ENCODE measurements around the gene TXNDC17.

Gene TXNDC17

DNA sequence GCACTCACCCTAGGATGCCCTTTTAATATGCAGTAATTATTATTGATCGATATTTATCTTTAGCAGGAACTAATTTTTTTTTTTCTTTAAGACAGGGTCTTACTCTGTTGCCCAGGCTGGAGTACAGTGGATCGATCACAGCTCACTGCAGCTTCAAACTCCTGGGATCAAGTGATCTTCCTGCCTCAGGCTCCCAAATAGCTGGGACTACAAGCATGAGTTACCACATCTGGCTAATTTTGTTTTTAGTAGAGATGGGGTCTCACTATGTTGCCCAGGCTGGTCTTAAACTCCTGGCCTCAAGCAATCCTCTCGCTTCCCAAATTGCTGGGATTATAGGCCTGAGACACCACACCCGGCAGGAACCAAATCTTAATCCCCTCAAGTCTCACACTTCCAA, 29.6 kb upstream of the TXNDC17 start:
- H3K9me3 ChIP-seq (ENCODE audit: control insufficient read depth, insufficient read depth, low read length) = no peaks in the 10 kb centered on the region
- H3K36me3 ChIP-seq (ENCODE audit: insufficient read depth, low read length) = peaks cover 20% of the 10 kb centered on the region
- no peaks in the 10 kb centered on the region for H3K4me1 ChIP-seq (ENCODE audit: insufficient read depth, low read length)

DNA sequence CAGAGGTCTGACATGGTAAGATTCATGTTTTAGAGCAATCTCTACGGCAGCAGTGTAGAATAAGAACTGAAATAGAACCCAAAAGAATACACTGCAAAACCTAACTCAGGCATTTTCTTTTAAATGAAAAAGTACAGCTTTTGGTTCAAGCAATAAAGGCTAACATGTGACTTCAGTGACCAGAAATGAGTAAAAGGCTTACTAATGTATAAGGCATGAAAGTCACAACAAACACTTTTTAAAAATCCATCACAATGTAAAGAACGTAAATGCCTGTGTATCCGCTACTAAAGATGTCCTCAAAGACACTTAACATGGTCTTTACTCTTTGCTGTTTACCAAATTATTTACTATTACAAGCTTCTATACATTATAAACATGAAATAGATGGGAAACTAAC, 16.9 kb upstream of the TXNDC17 start:
- H3K9me3 ChIP-seq (ENCODE audit: control insufficient read depth, insufficient read depth, low read length) = no peaks in the 10 kb centered on the region
- no peak overlapping the region for H3K9ac ChIP-seq (ENCODE audit: low read depth, low read length)
- H3K36me3 ChIP-seq (ENCODE audit: insufficient read depth, low read length) = peaks cover 7% of the 10 kb centered on the region
- no peaks in the 10 kb centered on the region for H3K4me1 ChIP-seq (ENCODE audit: insufficient read depth, low read length)

More for the DNA sequence above, 29.6 kb upstream of the TXNDC17 start:
- H3K9ac ChIP-seq (ENCODE audit: low read depth, low read length) = no peak overlapping the region

GRCh38 chr17:6626616-6627015, 14.2 kb upstream of the TXNDC17 start:
- H3K9me3 ChIP-seq (ENCODE audit: control insufficient read depth, insufficient read depth, low read length) = no peaks in the 10 kb centered on the region
- no peak overlapping the region for H3K9ac ChIP-seq (ENCODE audit: low read depth, low read length)
- no peaks in the 10 kb centered on the region for H3K4me1 ChIP-seq (ENCODE audit: insufficient read depth, low read length)
- H3K36me3 ChIP-seq (ENCODE audit: insufficient read depth, low read length) = peaks cover 7% of the 10 kb centered on the region

- Histone ChIP-seq H3K9me3 (ENCODE audit: control insufficient read depth, insufficient read depth, low read length) (no peaks in the 10 kb centered on the region), H3K9ac (ENCODE audit: low read depth, low read length) (no peak overlapping the region), H3K36me3 (ENCODE audit: insufficient read depth, low read length) (peaks cover 5% of the 10 kb centered on the region), H3K4me1 (ENCODE audit: insufficient read depth, low read length) (no peaks in the 10 kb centered on the region)
Observed at GRCh38 chr17:6627019-6627418, 13.8 kb upstream of the TXNDC17 start.

DNA sequence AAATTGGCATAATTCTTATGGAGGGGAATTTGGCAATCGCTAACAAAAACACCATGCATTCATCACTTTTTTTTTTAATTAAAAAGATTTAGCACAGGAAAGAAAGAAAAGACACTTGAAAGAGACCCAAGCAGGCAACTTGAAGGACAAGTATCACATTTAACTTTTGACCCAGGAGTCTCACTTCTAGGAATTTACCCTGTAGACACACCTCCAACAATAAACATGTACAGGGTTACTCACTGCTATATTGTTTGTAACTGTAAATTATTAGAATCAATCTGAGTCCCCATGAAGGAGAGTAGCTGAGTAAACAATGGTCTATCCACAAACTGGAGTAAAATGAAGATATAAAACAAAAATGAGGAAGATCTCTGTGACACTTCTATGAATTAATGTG, 10.5 kb upstream of the TXNDC17 start:
- Histone ChIP-seq H3K36me3 (ENCODE audit: insufficient read depth, low read length) (peaks cover 5% of the 10 kb centered on the region; the same call in 1 of the 2 replicates), H3K9ac (ENCODE audit: low read depth, low read length) (no peak overlapping the region), H3K4me1 (ENCODE audit: insufficient read depth, low read length) (no peaks in the 10 kb centered on the region), H3K9me3 (ENCODE audit: control insufficient read depth, insufficient read depth, low read length) (0 out of 2 replicates have a peak, but pooled peaks cover 5% of the 10 kb centered on the region)

DNA sequence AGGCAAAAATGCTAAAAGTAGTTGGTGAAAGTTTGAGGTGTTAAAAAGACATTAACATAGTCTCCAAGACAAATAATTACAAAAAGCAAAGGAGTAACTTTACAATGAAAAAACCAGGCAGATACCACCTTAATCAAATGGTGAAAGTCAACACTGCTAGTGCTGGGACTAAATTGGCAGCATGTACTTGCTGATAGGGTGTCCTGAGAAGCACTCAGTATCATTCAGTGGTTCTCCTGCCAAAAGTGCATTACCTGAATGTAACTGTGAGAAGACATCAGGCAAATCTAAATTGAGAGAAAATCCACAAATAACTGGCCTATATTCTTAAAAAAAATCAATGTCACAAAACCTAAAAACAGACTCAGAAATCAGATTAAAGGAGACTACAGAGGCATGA, 8.3 kb upstream of the TXNDC17 start:
- H3K36me3 ChIP-seq (ENCODE audit: insufficient read depth, low read length) = peaks cover 5% of the 10 kb centered on the region; the same call in 1 of the 2 replicates
- H3K9ac ChIP-seq (ENCODE audit: low read depth, low read length) = no peak overlapping the region
- H3K9me3 ChIP-seq (ENCODE audit: control insufficient read depth, insufficient read depth, low read length) = 0 out of 2 replicates have a peak, but pooled peaks cover 5% of the 10 kb centered on the region
- H3K4me1 ChIP-seq (ENCODE audit: insufficient read depth, low read length) = no peaks in the 10 kb centered on the region

DNA sequence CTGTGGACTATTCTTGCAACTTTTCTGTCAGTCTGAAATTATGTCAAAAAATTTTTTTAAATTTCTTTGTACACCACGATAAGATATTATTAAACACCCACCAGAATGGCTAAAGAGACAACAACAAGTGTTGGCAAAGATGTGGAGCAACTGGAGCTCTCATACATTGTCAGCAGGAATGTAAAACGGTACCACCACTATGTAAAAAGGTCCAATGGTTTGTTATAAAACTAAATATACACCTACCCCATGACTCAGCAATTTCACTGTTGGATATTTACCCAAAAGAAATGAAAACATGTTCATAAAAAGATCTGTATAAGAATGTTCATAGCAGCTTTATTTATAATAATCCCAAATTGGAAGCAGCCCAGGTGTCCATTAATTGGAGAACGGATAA, 7.6 kb upstream of the TXNDC17 start:
- H3K9ac ChIP-seq (ENCODE audit: low read depth, low read length) = no peak overlapping the region
- 0 out of 2 replicates have a peak, but pooled peaks cover 5% of the 10 kb centered on the region for H3K9me3 ChIP-seq (ENCODE audit: control insufficient read depth, insufficient read depth, low read length)
- H3K36me3 ChIP-seq (ENCODE audit: insufficient read depth, low read length) = peaks cover 5% of the 10 kb centered on the region; the same call in 1 of the 2 replicates
- no peaks in the 10 kb centered on the region for H3K4me1 ChIP-seq (ENCODE audit: insufficient read depth, low read length)

DNA sequence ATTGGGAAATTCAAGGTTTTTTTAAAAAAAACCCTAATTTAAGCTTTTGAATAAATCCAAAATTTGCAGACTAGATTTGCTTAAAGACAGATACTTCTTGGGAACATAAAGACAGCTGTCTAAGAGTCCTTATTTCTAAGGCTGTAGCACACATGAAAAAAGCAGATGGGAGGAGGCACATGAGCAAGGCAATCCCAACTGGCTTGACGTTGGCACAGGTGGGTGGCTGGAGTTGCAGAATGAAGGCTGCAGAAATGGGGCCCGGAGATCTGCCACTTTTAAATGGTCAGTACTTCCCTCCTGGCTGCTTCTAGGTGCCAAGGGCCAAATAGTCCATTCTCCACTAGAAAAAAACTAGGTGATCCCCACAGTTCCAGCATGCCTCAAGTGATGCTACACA, 4.8 kb upstream of the TXNDC17 start:
- H3K4me1 ChIP-seq (ENCODE audit: insufficient read depth, low read length) = peaks cover 4% of the 10 kb centered on the region; the same call in 1 of the 2 replicates
- no peak overlapping the region for H3K9ac ChIP-seq (ENCODE audit: low read depth, low read length)
- H3K9me3 ChIP-seq (ENCODE audit: control insufficient read depth, insufficient read depth, low read length) = 0 out of 2 replicates have a peak, but pooled peaks cover 5% of the 10 kb centered on the region
- H3K36me3 ChIP-seq (ENCODE audit: insufficient read depth, low read length) = peaks cover 5% of the 10 kb centered on the region; the same call in 1 of the 2 replicates

DNA sequence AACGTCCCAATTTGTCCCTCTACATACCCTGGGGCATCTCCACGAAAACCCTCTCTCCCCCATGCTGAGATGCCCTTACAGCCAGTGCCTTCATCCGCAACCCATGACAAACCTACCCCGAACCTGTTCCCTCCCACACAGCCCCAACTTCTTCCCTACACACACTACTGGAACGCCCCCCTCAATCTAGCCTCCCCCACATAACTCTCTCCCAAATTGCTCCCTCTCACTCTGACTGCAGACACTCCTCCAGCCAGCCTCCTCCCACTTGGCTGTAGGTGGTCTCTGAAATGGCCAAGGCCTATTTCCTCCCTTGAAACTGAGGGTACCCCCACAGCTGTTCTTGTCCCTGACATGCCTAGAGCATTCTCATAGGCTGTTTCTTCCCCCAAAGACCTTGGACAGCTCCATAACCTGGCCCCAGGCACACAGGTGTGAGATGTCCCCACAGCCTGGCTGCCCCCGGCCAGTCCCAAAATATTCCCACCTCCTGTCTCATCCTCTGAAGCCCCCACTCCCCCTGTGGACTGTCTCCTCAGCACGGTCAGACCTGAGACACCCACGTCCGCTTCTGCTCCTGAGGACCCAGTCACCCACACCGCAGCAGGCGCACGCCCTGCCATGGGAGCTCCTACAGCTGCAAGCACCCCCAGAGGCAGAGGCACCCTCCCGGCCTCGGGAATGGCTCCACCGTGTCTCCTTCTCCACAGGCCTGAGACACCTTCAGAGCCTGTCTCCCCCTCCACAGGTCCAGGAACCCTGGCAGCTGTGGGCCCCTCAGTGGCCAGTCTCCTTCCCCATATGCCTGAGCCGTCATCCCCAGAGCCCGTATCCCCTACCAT, 4.0 kb upstream of the TXNDC17 start:
- no peak overlapping the region for H3K9ac ChIP-seq (ENCODE audit: low read depth, low read length)
- no peaks in the 10 kb centered on the region; the same call in 1 of the 2 replicates for H3K36me3 ChIP-seq (ENCODE audit: insufficient read depth, low read length)
- H3K9me3 ChIP-seq (ENCODE audit: control insufficient read depth, insufficient read depth, low read length) = 0 out of 2 replicates have a peak, but pooled peaks cover 5% of the 10 kb centered on the region
- peaks cover 4% of the 10 kb centered on the region; the same call in 1 of the 2 replicates for H3K4me1 ChIP-seq (ENCODE audit: insufficient read depth, low read length)

DNA sequence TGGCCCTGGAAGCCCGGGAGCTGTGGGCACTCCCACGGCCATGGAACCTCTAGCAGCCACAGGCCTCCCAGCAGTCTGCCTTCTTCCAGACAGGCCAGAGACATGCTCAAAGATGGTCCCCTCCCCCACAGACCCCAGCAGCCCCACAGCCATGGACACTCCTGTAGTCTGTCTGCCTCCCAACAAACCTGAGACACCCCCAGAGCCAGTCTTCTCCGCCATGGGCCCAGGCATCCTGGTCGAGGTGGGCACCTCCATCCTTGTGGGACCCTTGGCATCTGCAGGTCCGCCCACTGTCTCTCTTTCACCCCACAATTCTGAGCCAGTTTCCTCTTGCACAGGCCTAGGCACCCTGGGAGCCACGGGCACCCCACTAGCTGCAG, 3.4 kb upstream of the TXNDC17 start:
- Histone ChIP-seq H3K4me1 (ENCODE audit: insufficient read depth, low read length) (peaks cover 4% of the 10 kb centered on the region; the same call in 1 of the 2 replicates), H3K9me3 (ENCODE audit: control insufficient read depth, insufficient read depth, low read length) (0 out of 2 replicates have a peak, but pooled peaks cover 5% of the 10 kb centered on the region), H3K36me3 (ENCODE audit: insufficient read depth, low read length) (no peaks in the 10 kb centered on the region; the same call in 1 of the 2 replicates), H3K9ac (ENCODE audit: low read depth, low read length) (no peak overlapping the region)

DNA sequence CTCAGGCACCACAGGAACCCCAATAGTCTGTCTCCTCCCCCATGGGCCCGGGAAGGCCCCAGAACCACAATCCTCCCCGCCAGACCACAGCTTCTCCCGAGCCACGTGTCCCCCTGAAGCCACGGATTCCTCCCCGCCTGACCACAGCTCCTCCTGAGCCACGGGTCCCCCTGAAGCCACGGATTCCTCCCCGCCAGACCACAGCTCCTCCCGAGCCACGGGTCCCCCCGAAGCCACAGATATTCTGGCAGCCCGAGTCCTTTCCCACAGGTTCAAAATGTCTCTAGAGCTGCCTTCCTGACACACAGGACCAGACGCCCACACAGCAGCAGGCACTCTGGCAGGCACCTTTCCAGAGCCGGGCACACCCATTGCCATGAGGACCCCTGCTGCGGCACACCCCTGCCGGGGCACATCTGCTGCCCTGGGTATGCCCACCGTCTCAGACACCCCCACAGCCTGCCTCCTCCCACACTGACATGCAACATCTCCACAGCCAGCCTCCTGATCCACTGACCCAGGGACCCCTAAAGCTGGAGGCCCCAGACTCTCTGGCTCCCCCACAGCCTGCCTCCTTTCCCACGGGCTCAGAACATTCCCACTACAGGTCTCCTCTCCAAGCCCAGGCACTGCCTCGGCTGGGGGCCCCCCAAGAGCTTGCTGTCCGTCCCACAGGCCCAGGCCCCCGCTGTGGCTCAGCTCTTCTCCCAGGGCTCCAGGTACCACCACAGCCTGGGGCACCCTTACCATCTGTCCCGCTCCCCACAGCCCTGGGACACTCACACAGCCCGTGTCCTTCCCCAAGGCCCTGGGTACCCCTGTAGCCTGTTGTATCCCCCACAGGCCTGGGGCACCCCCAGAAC, 2.6 kb upstream of the TXNDC17 start:
- Histone ChIP-seq H3K4me1 (ENCODE audit: insufficient read depth, low read length) (peaks cover 4% of the 10 kb centered on the region; the same call in 1 of the 2 replicates), H3K9me3 (ENCODE audit: control insufficient read depth, insufficient read depth, low read length) (0 out of 2 replicates have a peak, but pooled peaks cover 5% of the 10 kb centered on the region), H3K9ac (ENCODE audit: low read depth, low read length) (no peak overlapping the region), H3K36me3 (ENCODE audit: insufficient read depth, low read length) (no peaks in the 10 kb centered on the region; the same call in 1 of the 2 replicates)

DNA sequence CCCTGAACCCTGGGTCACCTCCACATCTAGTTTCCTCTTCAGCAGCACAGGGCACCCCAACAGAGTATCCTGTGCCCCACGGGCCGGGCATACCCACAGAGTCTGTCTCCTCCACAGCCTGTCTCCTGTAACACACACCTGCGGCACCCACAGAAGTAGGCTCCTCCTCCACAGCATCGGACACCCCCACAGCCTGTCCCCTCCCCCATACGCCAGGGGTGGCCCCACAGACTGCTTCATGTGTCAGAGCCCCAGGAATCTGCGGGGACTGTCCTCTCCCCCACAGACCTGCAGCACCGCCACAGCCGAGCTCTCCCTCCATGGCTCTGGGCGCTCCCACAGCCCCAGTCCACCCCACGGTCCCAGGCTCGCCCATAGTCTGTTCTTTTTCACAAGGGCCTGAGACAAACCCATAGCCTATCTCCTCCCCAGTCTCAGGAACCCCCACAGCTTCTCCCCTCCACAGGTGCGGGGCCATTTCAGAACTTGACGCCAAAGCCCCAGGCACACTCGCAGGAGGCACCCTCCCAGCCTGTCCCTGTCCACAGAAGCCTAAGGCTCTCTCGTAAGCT, 1.8 kb upstream of the TXNDC17 start:
- Histone ChIP-seq H3K9ac (ENCODE audit: low read depth, low read length) (peak overlapping the region; percentile 88), H3K9me3 (ENCODE audit: control insufficient read depth, insufficient read depth, low read length) (no peaks in the 10 kb centered on the region), H3K36me3 (ENCODE audit: insufficient read depth, low read length) (no peaks in the 10 kb centered on the region; the same call in 1 of the 2 replicates), H3K4me1 (ENCODE audit: insufficient read depth, low read length) (peaks cover 4% of the 10 kb centered on the region; the same call in 1 of the 2 replicates)

DNA sequence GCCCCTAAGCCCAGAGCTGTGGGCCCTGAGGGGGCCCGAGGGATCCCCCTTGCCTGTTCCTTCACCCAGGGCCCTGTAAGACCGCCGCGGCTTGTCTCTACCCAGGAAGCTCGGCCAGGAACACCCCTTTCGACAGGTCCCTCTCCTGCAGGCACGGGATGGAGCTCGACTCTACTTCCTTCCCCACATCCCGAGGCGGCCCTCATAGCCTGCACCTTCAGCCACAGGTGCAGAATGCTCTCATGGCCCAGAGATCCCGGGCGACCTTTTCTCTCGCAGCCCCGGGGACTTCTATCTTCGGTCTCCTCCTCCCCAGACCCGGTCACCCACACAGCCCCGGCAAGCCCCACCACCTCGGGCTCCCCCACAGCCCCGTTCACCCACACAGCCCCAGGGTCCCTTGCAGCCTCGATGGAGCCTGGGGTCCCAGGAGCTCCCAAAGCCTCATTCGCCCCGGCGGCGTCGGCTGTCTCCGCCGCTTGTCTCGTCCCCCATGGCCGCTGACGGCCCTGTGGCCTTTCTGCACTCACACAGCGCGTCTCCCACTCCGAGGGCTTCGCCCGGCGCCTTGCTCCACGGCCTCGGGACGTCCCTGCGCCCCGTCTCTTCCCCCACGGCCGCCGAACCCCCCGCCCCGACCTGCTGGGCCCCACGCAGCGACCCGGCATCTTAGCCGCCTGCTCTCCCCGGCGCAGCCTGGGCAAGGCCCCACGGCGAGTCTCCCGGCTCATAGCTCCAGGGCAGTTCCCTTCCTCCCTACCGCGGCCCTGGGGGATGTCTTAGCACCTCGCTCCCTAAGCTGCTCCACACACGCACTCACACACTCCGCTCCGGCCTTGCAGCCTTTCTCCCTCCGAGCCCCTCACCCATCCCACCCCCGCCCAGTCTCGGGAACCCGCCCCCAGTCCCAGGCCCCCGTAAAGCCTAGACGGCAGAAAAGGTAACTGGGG, 999 bp upstream of the TXNDC17 start:
- Histone ChIP-seq H3K9me3 (ENCODE audit: control insufficient read depth, insufficient read depth, low read length) (no peaks in the 10 kb centered on the region), H3K36me3 (ENCODE audit: insufficient read depth, low read length) (no peaks in the 10 kb centered on the region), H3K4me1 (ENCODE audit: insufficient read depth, low read length) (peaks cover 4% of the 10 kb centered on the region; the same call in 1 of the 2 replicates), H3K9ac (ENCODE audit: low read depth, low read length) (peak overlapping the region; percentile 88)
